PC-9 (cell line): ENCODE data around the gene OR6C1. TPM values are rescaled to one million over a fixed set of nuclear protein-coding genes. Genes with fewer than 3 reads are reported as not detected.

Experiments used
- total RNA-seq: library from RNA; stranded (reverse); gene quantifications from 2 replicates; pipeline ENCODE4 v1.2.3, GENCODE V29; 2021

The OR6C1 gene
- total RNA-seq, 1 experiment from 2014 or later, result not detected

Other genes starting within 250 kb of the OR6C1 start
- not detected in 2 replicates for gene OR9K2, start 187.9 kb upstream of the OR6C1 start, total RNA-seq
- gene OR10A7, start 93.3 kb upstream of the OR6C1 start, total RNA-seq, result not detected in 2 replicates
- gene OR6C74, start 69.7 kb upstream of the OR6C1 start, total RNA-seq, result not detected in 2 replicates
- gene OR6C6, start 17.8 kb upstream of the OR6C1 start, total RNA-seq, result not detected in 2 replicates
- gene OR6C3, start 16.4 kb downstream of the OR6C1 start, total RNA-seq, result not detected in 2 replicates
- not detected in 2 replicates for gene OR6C75, start 48.6 kb downstream of the OR6C1 start, total RNA-seq
- gene OR6C65, start 86.2 kb downstream of the OR6C1 start, total RNA-seq, result not detected in 2 replicates
- gene OR6C76, start 111.9 kb downstream of the OR6C1 start, total RNA-seq, result not detected in 2 replicates
- not detected in 2 replicates for gene OR6C2, start 129.7 kb downstream of the OR6C1 start, total RNA-seq
- gene OR6C70, start 155.8 kb downstream of the OR6C1 start, total RNA-seq, result not detected in 2 replicates
- not detected in 2 replicates for gene OR6C68, start 178.0 kb downstream of the OR6C1 start, total RNA-seq
- gene OR6C4, start 235.3 kb downstream of the OR6C1 start, total RNA-seq, result not detected in 2 replicates